K562 (cell line): ENCODE results near the gene IRF3. TPM values are rescaled to one million over a fixed set of nuclear protein-coding genes. Genes with fewer than 3 reads are reported as not detected.

Experiments
- EP400 ChIP-seq: fragments of 450-650 bp; IDR thresholded peaks from 2 replicates; pipeline ENCODE4 v1.6.1; 2017; ENCODE audit warnings: antibody characterized with exemption, mild to moderate bottlenecking, moderate library complexity
- TCF7 ChIP-seq: sonication (generic); IDR thresholded peaks from 2 replicates; pipeline ENCODE4 v1.6.1; 2016; ENCODE audit warnings: antibody characterized with exemption, borderline replicate concordance
- ZNF561 ChIP-seq: fragments of 450-650 bp; formaldehyde crosslinking; conservative IDR thresholded peaks from 2 replicates; pipeline ENCODE4 v1.4.0; 2020; ENCODE audit warnings: mild to moderate bottlenecking, moderate library complexity
- ZNF79 ChIP-seq: fragments of 250-450 bp; sonication (Bioruptor Pico); IDR thresholded peaks from 2 replicates; pipeline ENCODE4 v1.4.0; 2020; ENCODE audit warnings: low read depth, mild to moderate bottlenecking, moderate library complexity
- polyA plus RNA-seq, 8 experiments: library from polyadenylated mRNA; depleted of rRNA in 4 of 8; stranded (reverse) in 5 of 8; unstranded in 3 of 8; fragments of >200 nt; fragmentation: Nextera tagmentation in 2 of 8; fragmentation: Illumina TruSeq in 1 of 8; extraction: Ambion mirVana in 2 of 8; extraction: Trizol in 1 of 8; gene quantifications; 2 replicates each; pipeline versions ENCODE4 v1.2.1 to v1.2.3, GENCODE V29; 2011 to 2014; ENCODE audit warnings: inconsistent platforms in 1 of 8, missing spikeins in 1 of 8
- total RNA-seq, 7 experiments: library from RNA; depleted of rRNA in 6 of 7; stranded (reverse); fragments of >200 nt in 6 of 7; fragmentation: Illumina TruSeq in 2 of 7; extraction: Trizol in 2 of 7; gene quantifications; 2 replicates each; pipeline versions ENCODE4 v1.2.1 to v1.2.3, GENCODE V29; 2011 to 2021; ENCODE audit warnings: low replicate concordance in 1 of 7
- TF ChIP-seq, protein P1 (sequence below): sonication (generic); formaldehyde crosslinking; IDR thresholded peaks from 2 replicates; pipeline ENCODE4 v1.8.1; 2023; ENCODE audit warnings: mild to moderate bottlenecking, missing genetic modification reagents
- TF ChIP-seq, protein P2 (sequence below), 2 experiments: fragments of 450-650 bp; conservative IDR thresholded peaks; 2 replicates each; pipeline ENCODE4 v1.6.1; 2017; ENCODE audit warnings: mild to moderate bottlenecking in 2 of 2, moderate library complexity in 2 of 2
- TF ChIP-seq, protein P3 (sequence below): sonication (generic); formaldehyde crosslinking; IDR thresholded peaks from 2 replicates; pipeline ENCODE4 v1.8.1; 2023; ENCODE audit warnings: mild to moderate bottlenecking, missing genetic modification reagents, moderate library complexity
- TF ChIP-seq, protein P4 (sequence below): fragments of 250-450 bp; sonication (Bioruptor Pico); IDR thresholded peaks from 2 replicates; pipeline ENCODE4 v1.8.0; 2022; ENCODE audit warnings: moderate library complexity, mild to moderate bottlenecking, inconsistent platforms
- TF ChIP-seq, protein P5 (sequence below), 3 experiments: IDR thresholded peaks in 2 of 3; conservative IDR thresholded peaks in 1 of 3; 2 replicates each; pipeline ENCODE4 v1.5.1; 2011 to 2012; ENCODE audit warnings: low read length in 3 of 3, mild to moderate bottlenecking in 3 of 3, control low read depth in 2 of 3, improper control_type of control experiment in 1 of 3, inconsistent platforms in 1 of 3, low read depth in 1 of 3, mixed read lengths in 1 of 3, moderate library complexity in 1 of 3; ENCODE audit not compliant: insufficient read depth in 2 of 3
- TF ChIP-seq, protein P6 (sequence below): fragments of 450-650 bp; formaldehyde crosslinking; IDR thresholded peaks from 2 replicates; pipeline ENCODE4 v1.4.0; 2020; ENCODE audit warnings: mild to moderate bottlenecking, moderate library complexity

IRF3 gene
- total and polyA plus RNA-seq, 9 of the 15 experiments (the other 6 are each of a cell fraction or from before 2014, with no cell fraction given): 7.5 to 145 (median 65.4) TPM

DNA sequence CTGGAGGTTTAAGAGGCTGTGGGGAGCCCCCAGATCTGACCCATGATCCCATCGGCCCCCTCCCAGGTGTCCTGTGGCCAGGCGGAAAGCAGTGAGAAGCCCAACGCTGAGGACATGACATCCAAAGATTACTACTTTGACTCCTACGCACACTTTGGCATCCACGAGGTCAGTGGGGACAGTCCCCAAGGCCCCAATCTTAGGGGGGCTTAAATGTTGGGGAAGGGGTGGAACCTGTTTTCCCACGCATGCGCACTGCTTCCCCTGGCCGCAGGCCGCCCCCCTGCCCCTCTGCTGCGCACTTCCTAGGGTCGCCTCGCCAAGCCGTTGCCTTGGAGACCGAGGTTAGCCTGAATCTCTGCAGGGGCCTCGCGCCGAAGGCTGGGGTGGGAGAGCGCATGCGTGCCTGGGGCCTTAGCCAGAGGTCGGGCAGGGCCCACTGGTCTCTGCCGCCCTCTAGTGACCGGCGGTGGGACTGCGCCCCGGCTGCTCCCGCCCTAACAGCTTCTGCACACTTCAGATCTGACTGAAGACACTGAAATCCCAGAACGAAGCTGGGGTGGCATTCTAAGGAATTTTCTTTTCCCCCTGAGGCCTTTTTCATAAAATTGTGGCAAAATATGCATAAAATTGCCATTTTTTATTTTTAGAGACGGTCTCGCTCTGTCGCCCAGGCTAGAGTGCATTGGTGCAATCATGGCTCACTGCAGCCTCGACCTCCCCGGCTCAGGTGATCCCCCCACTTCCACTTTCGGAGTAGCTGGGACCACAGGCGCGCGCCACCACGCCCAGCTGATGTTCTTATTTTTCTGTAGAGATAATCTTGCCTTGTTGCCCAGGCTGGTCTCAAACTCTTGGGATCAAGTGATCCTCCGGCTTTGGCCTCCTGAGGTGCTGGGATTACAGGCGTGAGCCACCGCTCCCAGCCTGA is 15.0 kb upstream of the IRF3 start (continued):
- TF ChIP-seq, protein P1, sequence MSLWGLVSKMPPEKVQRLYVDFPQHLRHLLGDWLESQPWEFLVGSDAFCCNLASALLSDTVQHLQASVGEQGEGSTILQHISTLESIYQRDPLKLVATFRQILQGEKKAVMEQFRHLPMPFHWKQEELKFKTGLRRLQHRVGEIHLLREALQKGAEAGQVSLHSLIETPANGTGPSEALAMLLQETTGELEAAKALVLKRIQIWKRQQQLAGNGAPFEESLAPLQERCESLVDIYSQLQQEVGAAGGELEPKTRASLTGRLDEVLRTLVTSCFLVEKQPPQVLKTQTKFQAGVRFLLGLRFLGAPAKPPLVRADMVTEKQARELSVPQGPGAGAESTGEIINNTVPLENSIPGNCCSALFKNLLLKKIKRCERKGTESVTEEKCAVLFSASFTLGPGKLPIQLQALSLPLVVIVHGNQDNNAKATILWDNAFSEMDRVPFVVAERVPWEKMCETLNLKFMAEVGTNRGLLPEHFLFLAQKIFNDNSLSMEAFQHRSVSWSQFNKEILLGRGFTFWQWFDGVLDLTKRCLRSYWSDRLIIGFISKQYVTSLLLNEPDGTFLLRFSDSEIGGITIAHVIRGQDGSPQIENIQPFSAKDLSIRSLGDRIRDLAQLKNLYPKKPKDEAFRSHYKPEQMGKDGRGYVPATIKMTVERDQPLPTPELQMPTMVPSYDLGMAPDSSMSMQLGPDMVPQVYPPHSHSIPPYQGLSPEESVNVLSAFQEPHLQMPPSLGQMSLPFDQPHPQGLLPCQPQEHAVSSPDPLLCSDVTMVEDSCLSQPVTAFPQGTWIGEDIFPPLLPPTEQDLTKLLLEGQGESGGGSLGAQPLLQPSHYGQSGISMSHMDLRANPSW (CRISPR knock-in tag): 0 out of 2 replicates have a peak, but pooled peaks have one; percentile 85
- peak; percentile 26; the same call in 1 of the 2 replicates for TF ChIP-seq EP400
- TF ChIP-seq, protein P2, sequence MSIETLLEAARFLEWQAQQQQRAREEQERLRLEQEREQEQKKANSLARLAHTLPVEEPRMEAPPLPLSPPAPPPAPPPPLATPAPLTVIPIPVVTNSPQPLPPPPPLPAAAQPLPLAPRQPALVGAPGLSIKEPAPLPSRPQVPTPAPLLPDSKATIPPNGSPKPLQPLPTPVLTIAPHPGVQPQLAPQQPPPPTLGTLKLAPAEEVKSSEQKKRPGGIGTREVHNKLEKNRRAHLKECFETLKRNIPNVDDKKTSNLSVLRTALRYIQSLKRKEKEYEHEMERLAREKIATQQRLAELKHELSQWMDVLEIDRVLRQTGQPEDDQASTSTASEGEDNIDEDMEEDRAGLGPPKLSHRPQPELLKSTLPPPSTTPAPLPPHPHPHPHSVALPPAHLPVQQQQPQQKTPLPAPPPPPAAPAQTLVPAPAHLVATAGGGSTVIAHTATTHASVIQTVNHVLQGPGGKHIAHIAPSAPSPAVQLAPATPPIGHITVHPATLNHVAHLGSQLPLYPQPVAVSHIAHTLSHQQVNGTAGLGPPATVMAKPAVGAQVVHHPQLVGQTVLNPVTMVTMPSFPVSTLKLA (conservative IDR thresholded peaks at IDR 0.05): peak; percentile 52 to 63
- TF ChIP-seq, protein P3, sequence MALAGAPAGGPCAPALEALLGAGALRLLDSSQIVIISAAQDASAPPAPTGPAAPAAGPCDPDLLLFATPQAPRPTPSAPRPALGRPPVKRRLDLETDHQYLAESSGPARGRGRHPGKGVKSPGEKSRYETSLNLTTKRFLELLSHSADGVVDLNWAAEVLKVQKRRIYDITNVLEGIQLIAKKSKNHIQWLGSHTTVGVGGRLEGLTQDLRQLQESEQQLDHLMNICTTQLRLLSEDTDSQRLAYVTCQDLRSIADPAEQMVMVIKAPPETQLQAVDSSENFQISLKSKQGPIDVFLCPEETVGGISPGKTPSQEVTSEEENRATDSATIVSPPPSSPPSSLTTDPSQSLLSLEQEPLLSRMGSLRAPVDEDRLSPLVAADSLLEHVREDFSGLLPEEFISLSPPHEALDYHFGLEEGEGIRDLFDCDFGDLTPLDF (CRISPR knock-in tag): peak; percentile 86; the same call in 1 of the 2 replicates
- TF ChIP-seq, protein P4, sequence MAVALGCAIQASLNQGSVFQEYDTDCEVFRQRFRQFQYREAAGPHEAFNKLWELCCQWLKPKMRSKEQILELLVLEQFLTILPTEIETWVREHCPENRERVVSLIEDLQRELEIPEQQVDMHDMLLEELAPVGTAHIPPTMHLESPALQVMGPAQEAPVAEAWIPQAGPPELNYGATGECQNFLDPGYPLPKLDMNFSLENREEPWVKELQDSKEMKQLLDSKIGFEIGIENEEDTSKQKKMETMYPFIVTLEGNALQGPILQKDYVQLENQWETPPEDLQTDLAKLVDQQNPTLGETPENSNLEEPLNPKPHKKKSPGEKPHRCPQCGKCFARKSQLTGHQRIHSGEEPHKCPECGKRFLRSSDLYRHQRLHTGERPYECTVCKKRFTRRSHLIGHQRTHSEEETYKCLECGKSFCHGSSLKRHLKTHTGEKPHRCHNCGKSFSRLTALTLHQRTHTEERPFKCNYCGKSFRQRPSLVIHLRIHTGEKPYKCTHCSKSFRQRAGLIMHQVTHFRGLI (CRISPR knock-in tag): no peak
- no peak for TF ChIP-seq TCF7
- TF ChIP-seq ZNF79 (CRISPR knock-in tag): no peak
- TF ChIP-seq ZNF561 (CRISPR knock-in tag): no peak
- TF ChIP-seq, protein P5, sequence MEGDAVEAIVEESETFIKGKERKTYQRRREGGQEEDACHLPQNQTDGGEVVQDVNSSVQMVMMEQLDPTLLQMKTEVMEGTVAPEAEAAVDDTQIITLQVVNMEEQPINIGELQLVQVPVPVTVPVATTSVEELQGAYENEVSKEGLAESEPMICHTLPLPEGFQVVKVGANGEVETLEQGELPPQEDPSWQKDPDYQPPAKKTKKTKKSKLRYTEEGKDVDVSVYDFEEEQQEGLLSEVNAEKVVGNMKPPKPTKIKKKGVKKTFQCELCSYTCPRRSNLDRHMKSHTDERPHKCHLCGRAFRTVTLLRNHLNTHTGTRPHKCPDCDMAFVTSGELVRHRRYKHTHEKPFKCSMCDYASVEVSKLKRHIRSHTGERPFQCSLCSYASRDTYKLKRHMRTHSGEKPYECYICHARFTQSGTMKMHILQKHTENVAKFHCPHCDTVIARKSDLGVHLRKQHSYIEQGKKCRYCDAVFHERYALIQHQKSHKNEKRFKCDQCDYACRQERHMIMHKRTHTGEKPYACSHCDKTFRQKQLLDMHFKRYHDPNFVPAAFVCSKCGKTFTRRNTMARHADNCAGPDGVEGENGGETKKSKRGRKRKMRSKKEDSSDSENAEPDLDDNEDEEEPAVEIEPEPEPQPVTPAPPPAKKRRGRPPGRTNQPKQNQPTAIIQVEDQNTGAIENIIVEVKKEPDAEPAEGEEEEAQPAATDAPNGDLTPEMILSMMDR (IDR thresholded peaks at IDR 0.05 in 2 of 3, conservative IDR thresholded peaks at IDR 0.05 in 1 of 3; ENCODE audit: insufficient read depth in 2 of 3, low read depth in 1 of 3, low read length in 3 of 3): peak; percentile 95 to 96 (median 96)
- TF ChIP-seq, protein P6, sequence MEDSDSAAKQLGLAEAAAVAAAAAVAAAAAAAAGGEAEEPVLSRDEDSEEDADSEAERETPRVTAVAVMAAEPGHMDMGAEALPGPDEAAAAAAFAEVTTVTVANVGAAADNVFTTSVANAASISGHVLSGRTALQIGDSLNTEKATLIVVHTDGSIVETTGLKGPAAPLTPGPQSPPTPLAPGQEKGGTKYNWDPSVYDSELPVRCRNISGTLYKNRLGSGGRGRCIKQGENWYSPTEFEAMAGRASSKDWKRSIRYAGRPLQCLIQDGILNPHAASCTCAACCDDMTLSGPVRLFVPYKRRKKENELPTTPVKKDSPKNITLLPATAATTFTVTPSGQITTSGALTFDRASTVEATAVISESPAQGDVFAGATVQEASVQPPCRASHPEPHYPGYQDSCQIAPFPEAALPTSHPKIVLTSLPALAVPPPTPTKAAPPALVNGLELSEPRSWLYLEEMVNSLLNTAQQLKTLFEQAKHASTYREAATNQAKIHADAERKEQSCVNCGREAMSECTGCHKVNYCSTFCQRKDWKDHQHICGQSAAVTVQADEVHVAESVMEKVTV: peak; percentile 65; the same call in 1 of the 2 replicates
